NB4 (cell line): ENCODE results near the gene FMOD.

ENCODE experiments used
- CTCF ChIP-seq: IDR thresholded peaks from one replicate; pipeline ENCODE4 v1.5.1; 2012; ENCODE audit warnings: low read depth, low read length
- POLR2A ChIP-seq: IDR thresholded peaks from 2 replicates; pipeline ENCODE4 v1.6.1; 2011; ENCODE audit warnings: mild to moderate bottlenecking; ENCODE audit not compliant: insufficient read length; ENCODE audit errors: extremely low read depth

GRCh38 chr1:203373002-203373401 is 22.1 kb upstream of the FMOD start:
- TF ChIP-seq CTCF, result no peak
- TF ChIP-seq POLR2A, result no peak
